SH-SY5Y (cell line): Measurements from ENCODE around the gene DLGAP1.

Experiments used
- GATA2 ChIP-seq: IDR thresholded peaks from 2 replicates; pipeline ENCODE4 v1.6.1; 2011; ENCODE audit warnings: mild to moderate bottlenecking, low read depth, low read length
- GATA3 ChIP-seq: IDR thresholded peaks from 2 replicates; pipeline ENCODE4 v1.6.1; 2011; ENCODE audit warnings: low read depth, mild to moderate bottlenecking, low read length, moderate library complexity

Gene DLGAP1

DNA sequence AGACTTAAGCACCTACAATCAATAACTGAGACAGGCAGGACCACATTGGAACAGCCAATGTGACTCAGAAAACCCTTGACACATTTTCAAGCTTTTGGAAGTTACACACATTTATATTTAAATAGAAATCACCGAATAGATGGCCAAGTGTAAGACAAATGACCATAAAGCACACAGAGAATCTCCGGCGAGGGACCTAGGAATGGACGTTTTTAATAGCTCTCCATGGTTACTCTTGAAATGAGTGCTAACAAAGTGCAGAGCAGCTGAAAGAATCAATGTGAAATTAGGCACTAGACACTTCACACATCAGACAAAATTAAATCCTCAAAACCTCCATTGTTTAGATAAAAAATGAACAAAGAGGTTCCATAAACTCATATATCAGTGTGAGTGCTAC lies 376.9 kb downstream of the DLGAP1 start:
- no peak for TF ChIP-seq GATA3
- TF ChIP-seq GATA2: no peak

DNA sequence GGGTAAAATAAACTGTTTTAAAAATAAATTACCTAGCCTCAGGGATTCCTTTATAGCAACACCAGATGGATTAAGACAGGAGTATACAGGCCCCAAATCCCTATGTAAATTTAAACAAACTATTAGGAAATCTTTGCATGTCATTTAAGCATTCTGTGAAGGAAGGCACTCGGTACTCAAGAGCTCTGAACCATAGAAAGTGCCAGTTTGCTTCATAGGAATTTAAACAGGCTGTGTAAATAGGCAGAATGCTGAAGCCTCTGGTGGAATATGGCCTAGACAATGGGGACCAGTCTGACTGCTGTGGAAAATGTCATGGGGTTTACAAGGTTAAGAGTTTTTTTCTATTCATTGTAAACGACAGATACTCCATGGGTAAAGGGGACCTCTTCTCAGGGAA lies 377.4 kb downstream of the DLGAP1 start:
- TF ChIP-seq GATA3 (no peak), GATA2 (no peak)

DNA sequence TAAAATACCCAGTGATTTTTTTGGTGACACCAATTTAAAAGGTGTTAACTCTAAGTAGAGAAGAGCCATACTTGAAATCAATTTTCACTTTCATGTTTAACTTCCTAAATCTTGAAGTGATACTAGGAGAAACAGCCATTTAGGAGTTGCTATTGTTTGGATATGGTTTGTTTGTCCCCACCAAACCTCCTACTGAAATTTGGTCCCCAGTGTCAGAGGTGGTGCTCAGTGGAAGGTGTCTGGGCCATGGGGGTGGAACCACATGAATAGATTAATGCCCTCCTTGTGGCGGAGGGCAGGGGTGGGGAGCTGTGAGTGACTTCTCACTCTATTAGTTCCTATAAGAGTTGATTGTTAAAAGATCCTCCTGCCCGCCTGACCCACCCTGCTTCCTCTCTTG lies 377.9 kb downstream of the DLGAP1 start:
- no peak for TF ChIP-seq GATA2
- no peak for TF ChIP-seq GATA3

DNA sequence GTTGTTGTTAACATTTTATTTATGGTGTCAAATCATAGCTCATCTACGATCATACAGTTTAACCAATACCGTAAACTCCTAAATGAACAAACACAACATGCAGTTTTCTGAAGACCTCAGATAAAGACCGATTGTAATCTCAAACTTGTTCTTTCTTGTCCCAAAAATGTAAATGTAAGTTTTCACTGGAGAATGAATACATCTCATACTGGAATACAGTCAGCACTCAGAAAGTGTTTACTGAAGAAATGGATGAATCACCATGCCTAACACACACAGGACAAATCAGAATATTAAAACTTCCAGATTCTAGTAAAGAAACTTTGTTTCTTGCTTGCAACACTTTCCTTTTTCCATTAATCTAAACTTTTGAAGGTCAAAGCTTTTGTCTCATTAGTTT lies 380.5 kb downstream of the DLGAP1 start:
- TF ChIP-seq GATA2 (no peak), GATA3 (no peak)

DNA sequence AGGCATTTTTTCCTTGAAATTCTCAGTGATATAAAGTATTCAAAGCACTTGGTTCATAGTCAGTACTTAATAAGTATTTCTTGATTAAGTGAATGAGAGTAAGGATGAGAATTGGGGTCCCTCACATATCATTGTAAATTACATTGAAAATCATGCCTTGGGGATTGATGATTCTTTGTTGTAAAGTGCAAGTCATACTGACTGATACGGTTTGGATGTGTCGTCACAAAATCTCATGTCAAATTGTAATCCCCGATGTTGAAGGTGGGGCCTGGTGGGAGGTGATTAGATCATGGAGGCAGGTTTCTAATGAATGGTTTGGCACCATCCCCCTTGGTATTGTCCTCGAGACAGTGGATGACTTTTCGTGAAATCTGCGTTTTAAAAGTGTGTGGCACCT lies 385.9 kb downstream of the DLGAP1 start:
- TF ChIP-seq GATA2 (no peak), GATA3 (no peak)

DNA sequence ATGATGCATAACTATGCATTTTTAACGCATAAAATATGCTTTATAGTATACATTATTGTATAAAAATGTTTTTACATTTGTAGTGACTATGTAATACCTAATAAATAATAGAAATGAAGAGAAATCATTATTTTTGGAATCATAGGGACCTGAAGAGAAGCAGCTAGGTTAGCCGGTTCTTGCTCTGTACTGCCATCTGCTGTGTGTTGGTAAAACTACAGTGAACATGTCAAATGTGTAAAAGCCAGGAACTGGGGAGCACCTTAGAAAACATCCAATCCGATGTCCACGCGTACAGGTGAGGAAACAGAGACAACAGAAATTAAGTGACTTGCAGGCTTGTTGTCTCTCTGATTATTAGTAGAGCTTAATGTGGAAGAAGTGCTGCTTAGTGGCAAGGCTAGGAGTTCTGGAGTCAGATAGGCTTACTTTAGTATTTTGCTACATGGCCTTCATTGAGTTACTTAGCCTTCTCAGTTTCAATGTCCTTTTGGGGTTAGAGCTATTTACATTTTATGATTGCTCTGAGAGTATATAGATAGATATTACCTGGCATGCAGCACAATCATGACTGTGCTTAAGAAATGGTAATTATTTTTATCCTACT lies 386.5 kb downstream of the DLGAP1 start:
- TF ChIP-seq GATA2 (no peak), GATA3 (no peak)

DNA sequence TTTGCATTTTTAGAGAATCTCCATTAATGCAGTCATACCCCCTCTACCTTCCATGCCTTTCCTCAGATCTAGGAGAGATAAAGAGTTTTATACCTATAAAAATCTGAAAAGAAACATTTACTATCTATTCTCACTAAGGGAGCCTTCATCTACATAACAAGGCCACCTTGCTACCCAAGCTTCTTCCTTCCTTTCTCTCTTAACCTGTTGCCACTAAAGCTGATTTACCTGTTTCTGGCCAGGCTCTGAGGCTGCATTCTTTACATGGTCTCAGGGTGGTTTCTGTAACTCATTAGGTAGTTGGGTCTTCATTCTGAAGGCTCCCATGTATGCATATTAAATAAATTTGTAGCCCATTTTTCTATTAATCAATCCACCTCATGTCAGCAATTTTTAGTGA lies 391.6 kb downstream of the DLGAP1 start:
- TF ChIP-seq GATA2: no peak
- TF ChIP-seq GATA3: no peak

DNA sequence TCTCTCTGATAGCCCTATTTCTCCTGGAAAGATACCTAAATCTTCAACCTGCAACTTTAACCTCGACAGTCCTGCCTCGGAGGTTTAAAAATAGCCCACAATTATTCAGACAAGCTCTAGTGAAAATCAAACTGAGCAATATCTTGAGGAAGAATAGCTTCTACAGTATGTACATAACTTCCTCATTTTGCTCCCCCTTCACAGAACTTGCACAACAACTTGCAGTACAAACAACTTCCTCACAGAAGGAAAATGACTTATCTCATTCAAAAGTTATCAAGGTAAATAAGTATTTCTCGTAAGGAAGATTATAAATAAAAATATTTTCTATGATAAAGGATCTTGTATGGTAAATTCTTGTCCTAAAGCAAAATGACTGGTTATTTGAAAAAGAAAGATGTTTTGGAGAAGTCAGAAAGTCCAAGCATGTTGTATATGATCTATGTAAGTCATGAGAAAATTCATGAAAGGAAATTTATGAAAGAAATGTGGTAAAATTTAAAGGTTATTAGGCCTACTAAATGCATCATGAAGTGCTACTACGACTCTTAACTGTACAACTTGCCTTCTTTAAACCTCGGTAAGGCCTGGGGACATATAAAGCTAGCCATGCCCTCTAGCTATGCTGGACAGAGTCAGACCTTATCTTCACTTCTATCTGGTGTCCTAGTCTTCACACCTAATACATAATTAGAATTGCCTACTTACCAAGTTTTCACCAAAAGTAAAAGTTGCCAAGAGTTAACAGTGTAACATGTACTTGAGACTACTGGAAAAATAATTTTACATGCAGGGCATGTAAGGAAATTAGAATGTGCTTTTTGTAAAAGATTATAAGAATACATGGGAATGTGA lies 394.5 kb downstream of the DLGAP1 start:
- TF ChIP-seq GATA3 (no peak), GATA2 (no peak)

DNA sequence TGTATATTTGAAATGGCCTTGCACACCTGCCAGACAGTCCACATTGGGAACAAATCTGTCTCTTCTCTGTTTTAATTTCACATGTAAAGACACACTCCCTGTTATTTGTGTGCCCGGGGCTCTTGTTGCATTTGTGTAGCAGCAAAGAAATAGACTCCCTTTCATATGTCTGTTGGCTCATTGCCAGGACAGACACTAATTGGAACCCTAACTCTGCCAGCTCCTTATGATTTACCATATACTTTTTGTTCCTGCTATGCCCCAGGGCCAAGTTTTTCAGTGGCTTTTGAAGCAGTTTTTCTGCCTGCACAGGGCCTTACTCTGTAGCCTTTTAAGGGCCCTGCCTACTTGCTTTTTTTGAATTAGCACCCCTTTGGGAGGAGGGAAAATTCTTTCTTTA lies 396.9 kb downstream of the DLGAP1 start:
- TF ChIP-seq GATA3: no peak
- no peak for TF ChIP-seq GATA2

DNA sequence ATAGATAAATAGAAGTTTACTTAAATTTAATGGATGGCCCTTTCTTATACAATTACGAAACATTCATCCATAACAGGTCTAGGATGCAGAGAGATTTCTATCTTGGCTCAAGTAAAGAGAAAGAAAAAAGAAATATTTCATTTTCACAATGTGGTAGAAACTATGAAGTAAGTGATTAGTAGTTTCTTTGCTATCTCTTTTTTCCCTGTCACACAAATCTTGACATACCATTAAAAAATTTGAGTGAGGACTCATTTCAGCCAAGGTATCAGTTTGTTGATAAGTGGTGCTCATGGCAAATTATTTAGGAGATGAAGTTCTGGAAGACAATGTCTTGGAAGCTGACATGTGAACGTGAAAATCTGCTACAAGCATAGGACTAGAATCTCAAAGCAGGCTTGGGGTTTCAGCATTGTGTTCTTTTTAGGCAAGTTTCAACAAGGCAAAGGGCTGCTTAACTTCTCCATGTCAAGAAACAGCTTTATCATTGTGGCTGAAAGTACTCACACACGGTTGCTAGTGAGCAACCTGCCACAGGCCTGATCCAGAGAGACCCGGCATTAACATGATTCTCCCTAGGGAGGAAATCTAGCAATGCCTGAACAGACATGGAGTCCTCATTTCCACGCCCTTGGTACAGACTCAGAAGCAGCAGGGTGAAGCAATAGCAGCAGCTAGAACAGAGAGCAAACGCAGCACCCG lies 414.6 kb downstream of the DLGAP1 start:
- TF ChIP-seq GATA3 (no peak), GATA2 (no peak)

DNA sequence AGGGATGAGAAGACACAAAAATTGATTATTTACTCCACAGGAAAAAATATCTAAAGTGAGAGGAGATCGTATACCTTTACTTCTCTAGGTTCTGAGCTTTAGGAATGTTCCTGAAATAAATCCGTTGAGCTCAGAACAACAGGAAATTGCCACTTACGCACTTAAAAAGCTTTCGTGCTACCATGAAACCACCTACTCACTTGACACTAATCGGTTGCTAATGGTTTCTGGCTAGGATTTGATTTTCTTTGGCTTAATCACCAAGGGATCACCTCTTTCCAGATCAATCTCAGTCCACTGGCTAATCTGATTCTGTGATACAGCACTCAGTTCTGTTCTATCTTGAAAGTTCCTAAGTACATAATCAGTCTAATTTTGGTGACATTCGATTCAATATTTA lies 419.6 kb downstream of the DLGAP1 start:
- TF ChIP-seq GATA2 (no peak), GATA3 (no peak)

DNA sequence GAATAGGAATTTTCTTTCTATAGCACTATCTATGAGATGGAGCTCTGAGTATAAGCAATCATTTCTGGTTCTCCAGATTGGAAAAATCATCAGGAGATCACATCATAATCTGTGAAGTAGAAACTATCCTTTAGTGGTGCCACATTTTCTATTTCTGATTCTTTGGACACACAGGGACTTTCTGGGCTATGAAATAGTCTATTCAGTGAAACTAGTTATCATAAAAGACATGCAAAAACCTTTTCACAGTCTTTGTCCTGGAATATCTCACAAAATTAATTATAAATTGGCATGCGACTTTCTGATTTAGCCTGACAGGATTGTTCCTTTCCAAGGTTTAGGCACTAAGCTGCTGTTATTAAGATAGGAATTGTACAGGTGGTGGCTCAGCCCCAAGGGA lies 428.6 kb downstream of the DLGAP1 start:
- no peak for TF ChIP-seq GATA2
- no peak for TF ChIP-seq GATA3

DNA sequence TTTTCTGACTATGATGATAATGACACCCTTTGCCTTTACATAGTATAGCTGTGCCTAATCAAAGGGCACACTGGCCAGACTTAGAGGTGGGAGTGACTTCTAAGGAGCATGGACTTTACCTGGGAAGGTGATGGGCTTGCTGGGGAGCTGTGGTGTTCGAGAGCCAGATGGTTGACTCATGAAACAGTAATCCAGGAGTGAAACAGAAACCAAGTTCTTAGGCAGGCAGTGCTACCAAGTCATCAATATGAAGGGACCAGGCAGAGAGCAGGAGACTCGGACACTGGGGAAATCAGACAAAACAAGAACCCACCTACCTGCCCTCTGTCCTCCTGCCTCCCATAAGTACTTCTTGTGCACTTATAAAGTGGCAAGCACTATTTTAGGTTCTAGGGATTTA lies 430.4 kb downstream of the DLGAP1 start:
- TF ChIP-seq GATA2 (no peak), GATA3 (no peak)

DNA sequence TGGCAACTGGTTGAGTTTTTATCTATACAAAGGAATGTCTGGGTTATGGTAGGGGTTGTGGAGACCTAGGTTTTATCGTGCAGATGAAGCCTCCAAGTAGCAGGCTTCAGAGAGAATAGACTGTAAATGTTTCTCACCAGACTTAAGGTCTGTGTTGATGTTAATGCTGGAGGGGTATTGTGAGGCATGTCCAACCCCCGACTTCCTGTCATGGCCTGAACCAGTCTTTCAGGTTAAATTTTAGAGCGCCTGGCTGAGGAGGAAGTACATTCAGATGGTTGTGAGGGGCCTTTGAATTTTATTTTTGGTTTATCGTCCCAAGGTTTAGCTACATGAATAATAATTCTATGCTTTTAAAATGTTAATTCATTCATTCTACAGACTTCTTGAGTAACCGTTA lies 435.1 kb downstream of the DLGAP1 start:
- no peak for TF ChIP-seq GATA3
- TF ChIP-seq GATA2: no peak

DNA sequence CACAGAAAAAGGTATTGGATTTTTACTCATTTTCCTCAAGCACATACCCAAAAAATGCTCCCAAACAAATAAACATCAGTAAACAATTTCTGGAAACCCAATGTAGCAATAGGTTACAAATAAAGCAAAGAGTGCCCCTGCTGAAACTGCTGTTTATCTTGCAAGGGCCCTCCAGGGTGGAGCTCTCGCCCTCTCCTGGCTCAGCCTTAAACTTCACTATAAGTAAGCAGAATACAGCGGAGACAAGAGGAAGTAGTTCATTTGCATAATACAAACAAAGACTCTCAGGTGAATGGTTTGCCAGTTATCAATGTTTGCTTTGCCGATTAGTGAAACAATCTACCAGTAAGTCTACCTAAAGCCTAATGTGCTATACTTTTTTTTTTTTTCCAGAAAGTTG lies 437.6 kb downstream of the DLGAP1 start:
- TF ChIP-seq GATA2 (no peak), GATA3 (no peak)
